Tibial nerve (tissue), 4 donors: ENCODE data around the gene ANO1.

Experiments used
- EP300 ChIP-seq, 2 donors: sonication (generic); formaldehyde crosslinking; IDR thresholded peaks; one replicate each; pipeline ENCODE4 v1.6.1; 2017; ENCODE audit warnings: antibody characterized with exemption in 2 of 2, mild to moderate bottlenecking in 1 of 2
- POLR2A ChIP-seq, 2 donors: fragments of 450-650 bp; IDR thresholded peaks; one replicate each; pipeline ENCODE4 v1.6.1; 2017; ENCODE audit warnings: antibody characterized with exemption in 2 of 2, mild to moderate bottlenecking in 2 of 2, moderate library complexity in 2 of 2
- TF ChIP-seq, protein P1 (sequence below), 5 experiments: fragments of 200-600 bp in 3 of 5; fragments of 450-650 bp in 2 of 5; sonication (generic) in 3 of 5; IDR thresholded peaks; one replicate each; pipeline ENCODE4 v1.5.1; 2016 to 2019; ENCODE audit warnings: antibody characterized with exemption in 5 of 5, mild to moderate bottlenecking in 3 of 5, moderate library complexity in 2 of 5

DNA sequence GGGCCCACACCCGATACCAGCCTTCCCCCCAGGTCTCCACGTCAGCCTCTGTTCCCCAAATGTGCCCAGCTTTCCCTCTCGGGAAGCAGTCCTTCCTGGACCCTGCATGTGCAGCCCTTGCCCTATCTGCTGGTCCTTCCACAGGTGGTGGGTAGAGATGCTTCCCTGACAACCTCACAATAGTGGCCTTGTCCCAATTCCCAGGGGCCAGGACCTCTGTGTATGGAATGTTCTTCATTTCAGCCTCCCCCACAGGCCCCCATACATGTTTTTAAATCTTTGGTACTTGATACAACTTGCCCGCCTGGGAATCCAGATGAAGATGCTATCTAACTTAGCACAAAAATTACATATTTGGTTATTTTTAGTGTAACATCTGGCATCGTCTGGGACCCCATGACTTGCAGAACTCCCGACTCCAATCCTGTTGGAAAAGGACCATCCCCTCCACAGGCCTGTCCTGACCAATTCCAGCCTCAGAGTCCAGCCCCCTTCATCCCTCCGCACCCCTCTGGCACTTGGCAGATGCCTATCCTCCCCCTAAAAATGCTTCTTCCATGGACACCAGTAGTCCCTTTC lies 39.5 kb downstream of the ANO1 start:
- TF ChIP-seq, protein P1, sequence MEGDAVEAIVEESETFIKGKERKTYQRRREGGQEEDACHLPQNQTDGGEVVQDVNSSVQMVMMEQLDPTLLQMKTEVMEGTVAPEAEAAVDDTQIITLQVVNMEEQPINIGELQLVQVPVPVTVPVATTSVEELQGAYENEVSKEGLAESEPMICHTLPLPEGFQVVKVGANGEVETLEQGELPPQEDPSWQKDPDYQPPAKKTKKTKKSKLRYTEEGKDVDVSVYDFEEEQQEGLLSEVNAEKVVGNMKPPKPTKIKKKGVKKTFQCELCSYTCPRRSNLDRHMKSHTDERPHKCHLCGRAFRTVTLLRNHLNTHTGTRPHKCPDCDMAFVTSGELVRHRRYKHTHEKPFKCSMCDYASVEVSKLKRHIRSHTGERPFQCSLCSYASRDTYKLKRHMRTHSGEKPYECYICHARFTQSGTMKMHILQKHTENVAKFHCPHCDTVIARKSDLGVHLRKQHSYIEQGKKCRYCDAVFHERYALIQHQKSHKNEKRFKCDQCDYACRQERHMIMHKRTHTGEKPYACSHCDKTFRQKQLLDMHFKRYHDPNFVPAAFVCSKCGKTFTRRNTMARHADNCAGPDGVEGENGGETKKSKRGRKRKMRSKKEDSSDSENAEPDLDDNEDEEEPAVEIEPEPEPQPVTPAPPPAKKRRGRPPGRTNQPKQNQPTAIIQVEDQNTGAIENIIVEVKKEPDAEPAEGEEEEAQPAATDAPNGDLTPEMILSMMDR (IDR thresholded peaks at IDR 0.05): no peak
- TF ChIP-seq POLR2A (IDR thresholded peaks at IDR 0.05) (no peak), EP300 (IDR thresholded peaks at IDR 0.05) (no peak)
